SK-N-SH (cell line): Measurements from ENCODE around the gene POU2F1. TPM values are rescaled to one million over a fixed set of nuclear protein-coding genes. Genes with fewer than 3 reads are reported as not detected.

Experiments
- CTCF ChIA-PET: fragments of 300-600, 350-600 bp; formaldehyde crosslinking; extraction: SDS; loops from one replicate; lab custom pipeline; 2021; lab: Yijun Ruan, JAX
- POLR2A ChIA-PET: fragments of 350-600 bp; sonication (Branson Sonifier 250); formaldehyde crosslinking; extraction: SDS; loops from one replicate; lab custom pipeline; 2020; ENCODE audit warnings: antibody characterized with exemption, inconsistent platforms; lab: Yijun Ruan, JAX
- DNase-seq: peaks from one replicate; pipeline ENCODE4 v3.0.0; 2012
- H2AFZ ChIP-seq: fragments of 200-600 bp; sonication (generic); 2 replicates; pipeline ENCODE4 v1.8.1; 2016; ENCODE audit warnings: antibody characterized with exemption, mild to moderate bottlenecking, low read depth
- H3F3A ChIP-seq: fragments of 200-600 bp; sonication (generic); replicated peaks from 2 replicates; pipeline ENCODE3; 2016; ENCODE audit warnings: antibody characterized with exemption, mild to moderate bottlenecking; ENCODE audit not compliant: insufficient read depth
- H3K27ac ChIP-seq, 2 experiments: fragments of 200-500 bp in 1 of 2; fragments of 200-600 bp in 1 of 2; sonication (Bioruptor generic) in 1 of 2; sonication (generic), shearing (Covaris generic) in 1 of 2; 2 replicates each; pipeline versions ENCODE4 v1.5.1 to v1.6.1; 2014 to 2016; ENCODE audit warnings: low read depth in 2 of 2, inconsistent platforms in 1 of 2, low read length in 1 of 2, mild to moderate bottlenecking in 1 of 2, mixed read lengths in 1 of 2
- H3K27me3 ChIP-seq: fragments of 200-600 bp; sonication (generic), shearing (Covaris generic); 2 replicates; pipeline ENCODE4 v1.6.1; 2016; ENCODE audit warnings: mixed run types; ENCODE audit not compliant: insufficient read depth
- H3K36me3 ChIP-seq, 2 experiments: fragments of 200-500 bp in 1 of 2; fragments of 200-600 bp in 1 of 2; sonication (Bioruptor generic) in 1 of 2; sonication (generic) in 1 of 2; replicated peaks in 1 of 2; 2 replicates each; pipeline versions ENCODE3 to v1.5.1; 2014 to 2016; ENCODE audit warnings: low read length in 1 of 2, mild to moderate bottlenecking in 1 of 2; ENCODE audit not compliant: insufficient read depth in 2 of 2, control insufficient read depth in 1 of 2
- H3K4me1 ChIP-seq, 2 experiments: fragments of 200-500 bp in 1 of 2; fragments of 200-600 bp in 1 of 2; sonication (Bioruptor generic) in 1 of 2; sonication (generic), shearing (Covaris generic) in 1 of 2; 2 replicates each; pipeline versions ENCODE4 v1.5.1 to v1.6.1; 2014 to 2016; ENCODE audit warnings: low read depth in 1 of 2, low read length in 1 of 2, mixed run types in 1 of 2; ENCODE audit not compliant: insufficient read depth in 2 of 2, control insufficient read depth in 1 of 2
- H3K4me2 ChIP-seq: fragments of 200-600 bp; sonication (generic), shearing (Covaris generic); 2 replicates; pipeline ENCODE4 v1.6.1; 2017; ENCODE audit warnings: mixed run types
- H3K4me3 ChIP-seq, 2 experiments: fragments of 200-500 bp in 1 of 2; fragments of 200-600 bp in 1 of 2; sonication (Bioruptor generic) in 1 of 2; sonication (generic), shearing (Covaris generic) in 1 of 2; 2 replicates each; pipeline versions ENCODE4 v1.5.1 to v1.8.1; 2014 to 2016; ENCODE audit warnings: low read depth in 2 of 2, inconsistent platforms in 1 of 2, low read length in 1 of 2, mild to moderate bottlenecking in 1 of 2, mixed read lengths in 1 of 2, moderate library complexity in 1 of 2
- H3K79me2 ChIP-seq: fragments of 200-600 bp; sonication (generic); 2 replicates; pipeline ENCODE4 v1.8.1; 2017; ENCODE audit warnings: mild to moderate bottlenecking; ENCODE audit not compliant: insufficient read depth
- H3K9ac ChIP-seq: fragments of 200-600 bp; sonication (generic); 2 replicates; pipeline ENCODE4 v1.6.1; 2017; ENCODE audit warnings: mixed run types
- H3K9me2 ChIP-seq: fragments of 200-600 bp; sonication (generic); 2 replicates; pipeline ENCODE4 v1.6.1; 2017; ENCODE audit warnings: mixed run types
- H3K9me3 ChIP-seq: fragments of 200-600 bp; sonication (generic); 2 replicates; pipeline ENCODE4 v1.6.1; 2017; ENCODE audit warnings: mixed run types, mild to moderate bottlenecking, moderate library complexity
- H4K20me1 ChIP-seq: fragments of 200-600 bp; sonication (generic); 2 replicates; pipeline ENCODE4 v1.6.1; 2017; ENCODE audit warnings: mild to moderate bottlenecking, mixed run types; ENCODE audit not compliant: insufficient read depth
- FOXJ3 ChIP-seq: sonication (generic); formaldehyde crosslinking; IDR thresholded peaks from 2 replicates; pipeline ENCODE4 v1.5.1; 2020; ENCODE audit warnings: mild to moderate bottlenecking, missing genetic modification reagents
- NRF1 ChIP-seq: IDR thresholded peaks from 2 replicates; pipeline ENCODE4 v1.6.1; 2012; ENCODE audit warnings: low read depth, mild to moderate bottlenecking, low read length
- RAD21 ChIP-seq: IDR thresholded peaks from 2 replicates; pipeline ENCODE4 v1.6.1; 2012; ENCODE audit warnings: mild to moderate bottlenecking, low read length
- RFX5 ChIP-seq: IDR thresholded peaks from 2 replicates; pipeline ENCODE4 v1.6.1; 2012; ENCODE audit warnings: mild to moderate bottlenecking, improper control_type of control experiment, low read length
- SIN3A ChIP-seq: IDR thresholded peaks from 2 replicates; pipeline ENCODE4 v1.6.1; 2012; ENCODE audit warnings: low read depth, mild to moderate bottlenecking, low read length, moderate library complexity, borderline replicate concordance
- SMC3 ChIP-seq: IDR thresholded peaks from 2 replicates; pipeline ENCODE4 v1.6.1; 2012; ENCODE audit warnings: low read depth, low read length, improper control_type of control experiment
- TAF1 ChIP-seq: IDR thresholded peaks from 2 replicates; pipeline ENCODE4 v1.6.1; 2012; ENCODE audit warnings: low read depth, mild to moderate bottlenecking, low read length, moderate library complexity, borderline replicate concordance
- TCF12 ChIP-seq: IDR thresholded peaks from 2 replicates; pipeline ENCODE4 v1.4.0; 2012
- YY1 ChIP-seq: IDR thresholded peaks from 2 replicates; pipeline ENCODE4 v1.4.0; 2012; ENCODE audit warnings: low read depth, mild to moderate bottlenecking
- WGBS: methylation state at CpG from one replicate; pipeline ENCODE4 v1.1.6; 2017; ENCODE audit warnings: low lambda C conversion rate; 5-methylcytosine and 5-hydroxymethylcytosine counted together
- polyA plus RNA-seq, 3 experiments: library from polyadenylated mRNA; depleted of rRNA; stranded (reverse); fragments of >200 nt; gene quantifications; 2 replicates each; pipeline ENCODE4 v1.2.3, GENCODE V29; 2012
- TF ChIP-seq, protein P1 (sequence below): fragments of 200-600 bp; sonication (generic); IDR thresholded peaks from 2 replicates; pipeline ENCODE4 v1.6.1; 2017; ENCODE audit warnings: antibody characterized with exemption, mild to moderate bottlenecking, moderate library complexity
- TF ChIP-seq, protein P2 (sequence below): IDR thresholded peaks from 2 replicates; pipeline ENCODE4 v1.6.1; 2012; ENCODE audit warnings: mild to moderate bottlenecking, low read depth, low read length, moderate library complexity

POU2F1 gene
- polyA plus RNA-seq (2012; rRNA removed), result 1.2 and 1.5 TPM in 2 replicates
- 0.82 and 0.96 TPM in 2 replicates for polyA plus RNA-seq (2012; cell fraction: cytosol; rRNA removed)
- 4.1 and 7.3 TPM in 2 replicates for polyA plus RNA-seq (2012; cell fraction: nucleus; rRNA removed)

DNA sequence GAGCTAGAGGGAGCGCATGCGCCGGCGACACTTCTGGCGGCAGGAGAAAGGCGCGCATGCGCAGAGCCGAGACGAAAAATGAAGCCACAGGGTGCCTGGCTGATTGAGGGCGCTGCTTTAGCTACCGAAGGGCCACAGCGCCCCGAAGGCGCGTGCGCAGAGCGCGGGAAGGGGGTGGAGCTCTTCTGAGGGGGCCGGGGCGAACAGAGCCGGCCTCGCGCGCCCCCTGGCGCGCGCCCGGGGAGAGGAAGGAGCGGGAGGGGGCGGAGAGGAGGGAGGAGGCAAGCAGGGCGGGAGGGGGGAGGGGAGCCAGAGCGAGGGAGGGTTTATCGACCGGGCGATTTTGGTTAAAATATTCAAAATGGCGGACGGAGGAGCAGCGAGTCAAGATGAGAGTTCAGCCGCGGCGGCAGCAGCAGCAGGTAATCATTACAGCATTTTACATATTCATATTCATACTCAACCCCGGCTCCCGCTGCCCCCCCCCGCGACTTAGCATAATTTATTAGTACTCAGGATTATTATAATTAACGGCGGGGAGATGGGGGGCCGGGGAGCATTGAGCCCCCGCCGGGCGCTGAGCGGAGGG, at the start of gene POU2F1:
TSS of gene POU2F1 (plus strand) at position 350 of the 589 bp plus-strand sequence. CDS start at position 362, 12 bp downstream.
- no peak for TF ChIP-seq FOXJ3
- peak; percentile 60 for TF ChIP-seq RAD21
- TF ChIP-seq YY1, result peak; percentile 92
- TF ChIP-seq TCF12, result no peak
- no peak for TF ChIP-seq RFX5
- TF ChIP-seq TAF1, result peak; percentile 87; the same call in 1 of the 2 replicates
- peak; percentile 57; the same call in 1 of the 2 replicates for TF ChIP-seq SIN3A
- TF ChIP-seq, protein P1, sequence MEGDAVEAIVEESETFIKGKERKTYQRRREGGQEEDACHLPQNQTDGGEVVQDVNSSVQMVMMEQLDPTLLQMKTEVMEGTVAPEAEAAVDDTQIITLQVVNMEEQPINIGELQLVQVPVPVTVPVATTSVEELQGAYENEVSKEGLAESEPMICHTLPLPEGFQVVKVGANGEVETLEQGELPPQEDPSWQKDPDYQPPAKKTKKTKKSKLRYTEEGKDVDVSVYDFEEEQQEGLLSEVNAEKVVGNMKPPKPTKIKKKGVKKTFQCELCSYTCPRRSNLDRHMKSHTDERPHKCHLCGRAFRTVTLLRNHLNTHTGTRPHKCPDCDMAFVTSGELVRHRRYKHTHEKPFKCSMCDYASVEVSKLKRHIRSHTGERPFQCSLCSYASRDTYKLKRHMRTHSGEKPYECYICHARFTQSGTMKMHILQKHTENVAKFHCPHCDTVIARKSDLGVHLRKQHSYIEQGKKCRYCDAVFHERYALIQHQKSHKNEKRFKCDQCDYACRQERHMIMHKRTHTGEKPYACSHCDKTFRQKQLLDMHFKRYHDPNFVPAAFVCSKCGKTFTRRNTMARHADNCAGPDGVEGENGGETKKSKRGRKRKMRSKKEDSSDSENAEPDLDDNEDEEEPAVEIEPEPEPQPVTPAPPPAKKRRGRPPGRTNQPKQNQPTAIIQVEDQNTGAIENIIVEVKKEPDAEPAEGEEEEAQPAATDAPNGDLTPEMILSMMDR, result peak; percentile 68
- TF ChIP-seq, protein P2, sequence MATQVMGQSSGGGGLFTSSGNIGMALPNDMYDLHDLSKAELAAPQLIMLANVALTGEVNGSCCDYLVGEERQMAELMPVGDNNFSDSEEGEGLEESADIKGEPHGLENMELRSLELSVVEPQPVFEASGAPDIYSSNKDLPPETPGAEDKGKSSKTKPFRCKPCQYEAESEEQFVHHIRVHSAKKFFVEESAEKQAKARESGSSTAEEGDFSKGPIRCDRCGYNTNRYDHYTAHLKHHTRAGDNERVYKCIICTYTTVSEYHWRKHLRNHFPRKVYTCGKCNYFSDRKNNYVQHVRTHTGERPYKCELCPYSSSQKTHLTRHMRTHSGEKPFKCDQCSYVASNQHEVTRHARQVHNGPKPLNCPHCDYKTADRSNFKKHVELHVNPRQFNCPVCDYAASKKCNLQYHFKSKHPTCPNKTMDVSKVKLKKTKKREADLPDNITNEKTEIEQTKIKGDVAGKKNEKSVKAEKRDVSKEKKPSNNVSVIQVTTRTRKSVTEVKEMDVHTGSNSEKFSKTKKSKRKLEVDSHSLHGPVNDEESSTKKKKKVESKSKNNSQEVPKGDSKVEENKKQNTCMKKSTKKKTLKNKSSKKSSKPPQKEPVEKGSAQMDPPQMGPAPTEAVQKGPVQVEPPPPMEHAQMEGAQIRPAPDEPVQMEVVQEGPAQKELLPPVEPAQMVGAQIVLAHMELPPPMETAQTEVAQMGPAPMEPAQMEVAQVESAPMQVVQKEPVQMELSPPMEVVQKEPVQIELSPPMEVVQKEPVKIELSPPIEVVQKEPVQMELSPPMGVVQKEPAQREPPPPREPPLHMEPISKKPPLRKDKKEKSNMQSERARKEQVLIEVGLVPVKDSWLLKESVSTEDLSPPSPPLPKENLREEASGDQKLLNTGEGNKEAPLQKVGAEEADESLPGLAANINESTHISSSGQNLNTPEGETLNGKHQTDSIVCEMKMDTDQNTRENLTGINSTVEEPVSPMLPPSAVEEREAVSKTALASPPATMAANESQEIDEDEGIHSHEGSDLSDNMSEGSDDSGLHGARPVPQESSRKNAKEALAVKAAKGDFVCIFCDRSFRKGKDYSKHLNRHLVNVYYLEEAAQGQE, result peak; percentile 14; the same call in 1 of the 2 replicates
- peak; percentile 100 for TF ChIP-seq NRF1
- TF ChIP-seq SMC3, result peak; percentile 40
- ChIA-PET CTCF (interaction anchor here (0.6 to 3.1 kb wide), 20 partner anchors 10 to 414 kb away, joined by 3 to 36 read pairs (median 4); no protein-coding TSS in a partner anchor), POLR2A (interaction anchor here (0.6 to 1.5 kb wide), 2 partner anchors 21 to 381 kb away, joined by 3 to 4 read pairs; partner anchors contain the start of gene POGK)
- peaks cover 5% of the 10 kb centered on the region for H3F3A ChIP-seq
- peak within 1 kb of the TSS; percentile 86 for H3K9ac ChIP-seq
- H3K79me2 ChIP-seq, result peaks cover 40% of the 10 kb centered on the region
- peak within 1 kb of the TSS; percentile 96 for H3K4me2 ChIP-seq
- DNase-seq, result peak; percentile 96
- H2AFZ ChIP-seq, result peak within 1 kb of the TSS; percentile 99
- peak within 1 kb of the TSS; percentile 85 to 100 for H3K4me3 ChIP-seq
- H3K27me3 ChIP-seq, result no peaks in the 10 kb centered on the region
- H4K20me1 ChIP-seq, result no peaks in the 10 kb centered on the region; the same call in 1 of the 2 replicates
- peaks cover 4 to 19% of the 10 kb centered on the region in 2 experiments; a peak in 3 of 4 replicates for H3K4me1 ChIP-seq
- no peaks in the 10 kb centered on the region for H3K36me3 ChIP-seq
- H3K27ac ChIP-seq, result peak within 1 kb of the TSS; percentile 74 to 92
- H3K9me2 ChIP-seq, result no peaks in the 10 kb centered on the region
- H3K9me3 ChIP-seq, result no peaks in the 10 kb centered on the region
- 2% methylated on average over 44 of the region's 53 CpGs for WGBS
